NCI-H128 (cell line): ENCODE data around the gene GRPR.
"Not testable (repeated sequence)": the region's sequence is repeated elsewhere in the genome, so short reads cannot be mapped to it uniquely, and the experiment has no call there.

Experiments
- DNase-seq: peaks from one replicate; lab custom pipeline; 2025; ENCODE audit not compliant: unreplicated experiment; lab: John Stamatoyannopoulos, UW

The GRPR gene

GRCh38 chrX:16175329-16176061 is 52.1 kb downstream of the GRPR start:
- no peak for DNase-seq

- no peak for DNase-seq
These were observed 53.9 kb downstream of the GRPR start for GRCh38 chrX:16177260-16177659.

GRCh38 chrX:16183843-16184242 is 60.5 kb downstream of the GRPR start:
- not testable (repeated sequence) for DNase-seq

GRCh38 chrX:16185725-16186136 is 62.4 kb downstream of the GRPR start:
- DNase-seq = no peak

- no peak for DNase-seq
These were observed 63.1 kb downstream of the GRPR start for GRCh38 chrX:16186380-16187007.

GRCh38 chrX:16187024-16187760 is 63.8 kb downstream of the GRPR start:
- no peak for DNase-seq

GRCh38 chrX:16188687-16189086 is 65.3 kb downstream of the GRPR start:
- DNase-seq = no peak

- DNase-seq = no peak
These were observed 68.2 kb downstream of the GRPR start for GRCh38 chrX:16191605-16192004.

GRCh38 chrX:16196829-16197228 is 73.5 kb downstream of the GRPR start:
- DNase-seq = no peak

GRCh38 chrX:16199343-16199742 is 76.0 kb downstream of the GRPR start:
- DNase-seq = no peak

GRCh38 chrX:16202943-16203342 is 79.6 kb downstream of the GRPR start:
- no peak for DNase-seq
